HPDE6-E6E7 (cell line): ENCODE data around the gene PIMREG.

Source experiments
- DNase-seq: peaks from one replicate; pipeline ENCODE4 v3.0.0; 2011; ENCODE audit warnings: missing footprints; ENCODE audit errors: extremely low spot score

Gene PIMREG

GRCh38 chr17:6498901-6499540 lies 54.8 kb downstream of the PIMREG start:
- DNase-seq, result no peak
